ENCODE measurements around the gene TMEM229B.

DNA sequence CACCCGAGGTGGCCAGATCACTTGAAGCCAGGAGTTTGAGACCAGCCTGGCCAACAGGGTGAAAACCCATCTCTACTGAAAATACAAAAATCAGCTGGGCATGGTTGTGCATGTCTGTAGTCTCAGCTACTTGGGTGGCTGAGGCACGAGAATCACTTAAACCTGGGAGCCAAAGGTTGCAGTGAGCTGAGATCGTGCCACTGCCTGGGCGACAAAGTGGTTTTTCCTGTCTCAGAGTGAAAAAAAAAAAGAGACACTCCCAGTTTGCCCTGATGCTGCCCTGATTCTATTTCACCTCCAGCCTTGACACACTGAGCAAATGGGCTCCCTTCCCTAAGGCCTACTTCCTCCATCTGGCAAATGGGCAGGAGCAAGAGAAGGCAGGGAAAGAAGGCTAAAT lies 48.0 kb downstream of the TMEM229B start:
- TF ChIP-seq CTCF (conservative IDR thresholded peaks at IDR 0.05 in 1 of 2, IDR thresholded peaks at IDR 0.05 in 1 of 2; ENCODE audit: low read depth in 1 of 2, low read length in 2 of 2) (no peak), EZH2 (IDR thresholded peaks at IDR 0.05; ENCODE audit: low read length, missing control alignments) (no peak)

Data from fibroblast of lung (primary cell).